GM18861 (cell line): Measurements from ENCODE around the gene SIRT2.

Source experiments
- ATAC-seq: cut with Tn5 transposase; IDR thresholded peaks from one replicate; pipeline ENCODE4 v1.9.1; 2021; ENCODE audit not compliant: unreplicated experiment

Gene SIRT2

GRCh38 chr19:38845374-38846024 is 53.9 kb downstream of the SIRT2 start:
- no peak for ATAC-seq

- no peak for ATAC-seq
These were observed 55.2 kb downstream of the SIRT2 start for GRCh38 chr19:38844093-38844686.

- no peak for ATAC-seq
These were observed 56.2 kb downstream of the SIRT2 start for GRCh38 chr19:38843175-38843758.

GRCh38 chr19:38842439-38843174 is 56.8 kb downstream of the SIRT2 start:
- ATAC-seq = no peak

GRCh38 chr19:38841787-38842438 is 57.5 kb downstream of the SIRT2 start:
- ATAC-seq = no peak

- ATAC-seq = no peak
These were observed 58.1 kb downstream of the SIRT2 start for GRCh38 chr19:38841180-38841766.

- no peak for ATAC-seq
These were observed 58.8 kb downstream of the SIRT2 start for GRCh38 chr19:38840583-38840968.

GRCh38 chr19:38839816-38840582 is 59.4 kb downstream of the SIRT2 start:
- no peak for ATAC-seq

- no peak for ATAC-seq
These were observed 60.2 kb downstream of the SIRT2 start for GRCh38 chr19:38838986-38839761.

GRCh38 chr19:38838208-38838985 is 61.0 kb downstream of the SIRT2 start:
- ATAC-seq = no peak

- no peak for ATAC-seq
These were observed 61.7 kb downstream of the SIRT2 start for GRCh38 chr19:38837656-38838121.

GRCh38 chr19:38836983-38837626 is 62.3 kb downstream of the SIRT2 start:
- no peak for ATAC-seq

GRCh38 chr19:38836159-38836982 is 63.0 kb downstream of the SIRT2 start:
- ATAC-seq = no peak

- ATAC-seq = no peak
These were observed 64.8 kb downstream of the SIRT2 start for GRCh38 chr19:38834590-38834989.

GRCh38 chr19:38834104-38834490 is 65.3 kb downstream of the SIRT2 start:
- ATAC-seq = no peak

GRCh38 chr19:38833092-38833425 is 66.4 kb downstream of the SIRT2 start:
- no peak for ATAC-seq

GRCh38 chr19:38831142-38831605 is 68.2 kb downstream of the SIRT2 start:
- ATAC-seq = peak; percentile 32
